ENCODE measurements around the gene ADAMTSL3. TPM values are rescaled to one million over a fixed set of nuclear protein-coding genes. Genes with fewer than 3 reads are reported as not detected.

Gene ADAMTSL3
- total and polyA plus RNA-seq, 8 donors: 10.5 to 27.6 (median 17.4) TPM

DNA sequence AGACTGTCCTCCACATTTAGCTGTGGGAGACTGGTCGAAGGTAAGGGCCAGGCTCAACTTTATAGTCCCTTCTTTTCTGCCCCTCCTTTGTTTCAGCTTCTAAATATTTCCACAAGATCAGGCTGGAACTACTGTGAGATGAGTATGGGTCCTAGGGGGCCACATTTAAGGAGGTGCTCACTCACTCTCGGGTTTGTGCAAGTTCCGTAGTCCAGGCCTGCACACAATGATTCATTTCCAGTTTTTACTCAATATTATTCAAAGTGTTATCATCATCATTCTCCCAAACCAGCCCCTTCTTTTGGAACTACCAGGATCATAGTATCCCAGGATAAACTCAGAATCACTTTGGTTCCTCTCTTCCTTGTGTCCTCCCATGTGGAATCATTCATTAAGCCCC is 289.1 kb downstream of the ADAMTSL3 start:
- TF ChIP-seq, protein P1, sequence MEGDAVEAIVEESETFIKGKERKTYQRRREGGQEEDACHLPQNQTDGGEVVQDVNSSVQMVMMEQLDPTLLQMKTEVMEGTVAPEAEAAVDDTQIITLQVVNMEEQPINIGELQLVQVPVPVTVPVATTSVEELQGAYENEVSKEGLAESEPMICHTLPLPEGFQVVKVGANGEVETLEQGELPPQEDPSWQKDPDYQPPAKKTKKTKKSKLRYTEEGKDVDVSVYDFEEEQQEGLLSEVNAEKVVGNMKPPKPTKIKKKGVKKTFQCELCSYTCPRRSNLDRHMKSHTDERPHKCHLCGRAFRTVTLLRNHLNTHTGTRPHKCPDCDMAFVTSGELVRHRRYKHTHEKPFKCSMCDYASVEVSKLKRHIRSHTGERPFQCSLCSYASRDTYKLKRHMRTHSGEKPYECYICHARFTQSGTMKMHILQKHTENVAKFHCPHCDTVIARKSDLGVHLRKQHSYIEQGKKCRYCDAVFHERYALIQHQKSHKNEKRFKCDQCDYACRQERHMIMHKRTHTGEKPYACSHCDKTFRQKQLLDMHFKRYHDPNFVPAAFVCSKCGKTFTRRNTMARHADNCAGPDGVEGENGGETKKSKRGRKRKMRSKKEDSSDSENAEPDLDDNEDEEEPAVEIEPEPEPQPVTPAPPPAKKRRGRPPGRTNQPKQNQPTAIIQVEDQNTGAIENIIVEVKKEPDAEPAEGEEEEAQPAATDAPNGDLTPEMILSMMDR (IDR thresholded peaks at IDR 0.05): no peak
- Histone ChIP-seq H3K36me3 (no peaks in the 10 kb centered on the region), H3K4me3 (no peak overlapping the region), H3K27me3 (no peaks in the 10 kb centered on the region), H3K27ac (no peak overlapping the region), H3K4me1 (no peaks in the 10 kb centered on the region), H3K9me3 (no peaks in the 10 kb centered on the region)
- no peak for ATAC-seq
- intact Hi-C loops (cut with DNase I): no loop called here
- no peak for DNase-seq

DNA sequence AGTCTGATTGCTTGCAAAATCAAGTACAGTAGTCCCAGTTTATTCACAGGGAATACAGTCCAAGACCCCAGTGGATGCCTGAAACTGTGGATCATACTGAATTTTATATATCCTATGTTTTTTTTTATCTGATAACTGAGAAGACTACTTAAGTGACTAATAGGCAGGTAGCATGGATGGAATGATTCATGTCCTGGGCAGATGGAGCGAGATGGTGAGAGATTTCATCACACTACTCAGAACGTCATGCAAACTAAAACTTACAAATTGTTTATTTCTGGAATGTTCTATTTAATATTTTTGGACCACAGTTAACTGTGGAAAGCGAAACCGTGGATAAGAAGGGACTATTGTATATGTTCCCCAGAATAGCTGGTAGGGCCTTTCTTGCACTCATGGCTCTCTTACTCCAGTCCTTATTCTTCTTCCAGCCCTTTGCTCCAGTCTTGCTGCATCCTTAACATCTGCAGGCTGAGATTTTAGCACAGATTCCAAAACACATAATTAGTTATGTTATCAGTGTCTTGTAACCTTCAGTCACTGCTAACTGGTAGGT is 290.0 kb downstream of the ADAMTSL3 start:
- H3K36me3 ChIP-seq: no peaks in the 10 kb centered on the region
- H3K4me1 ChIP-seq: no peaks in the 10 kb centered on the region
- no peak overlapping the region for H3K4me3 ChIP-seq
- no peaks in the 10 kb centered on the region for H3K9me3 ChIP-seq
- intact Hi-C loops (cut with DNase I): no loop called here
- TF ChIP-seq, protein P1 (IDR thresholded peaks at IDR 0.05): no peak
- no peak for DNase-seq
- ATAC-seq: no peak
- H3K27ac ChIP-seq: no peak overlapping the region
- no peaks in the 10 kb centered on the region for H3K27me3 ChIP-seq

DNA sequence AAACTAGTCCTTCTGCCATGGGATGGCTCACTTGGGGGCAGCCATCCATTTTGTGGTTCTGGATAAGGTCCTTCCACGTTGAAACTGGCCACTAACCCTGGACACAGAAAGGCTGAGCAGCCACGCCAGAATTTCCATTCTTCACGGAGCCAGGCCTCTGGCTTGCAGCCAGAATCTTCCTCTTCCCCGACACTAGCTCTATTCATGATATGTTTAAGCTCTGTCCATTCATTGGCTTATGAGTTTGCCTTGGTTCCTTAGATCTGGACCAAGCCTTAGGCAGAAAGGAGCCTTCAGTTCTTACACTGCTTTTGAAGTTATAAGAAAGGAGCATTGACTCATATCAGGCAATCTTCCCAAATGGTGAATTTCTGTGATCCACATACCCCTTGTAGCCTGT is 293.2 kb downstream of the ADAMTSL3 start:
- DNase-seq: no peak
- ATAC-seq: no peak
- TF ChIP-seq, protein P1 (IDR thresholded peaks at IDR 0.05): no peak
- no peak overlapping the region for H3K4me3 ChIP-seq
- no peak overlapping the region for H3K27ac ChIP-seq
- no peaks in the 10 kb centered on the region for H3K4me1 ChIP-seq
- intact Hi-C loops (cut with DNase I): no loop called here
- no peaks in the 10 kb centered on the region for H3K9me3 ChIP-seq
- H3K36me3 ChIP-seq: no peaks in the 10 kb centered on the region
- no peaks in the 10 kb centered on the region for H3K27me3 ChIP-seq

DNA sequence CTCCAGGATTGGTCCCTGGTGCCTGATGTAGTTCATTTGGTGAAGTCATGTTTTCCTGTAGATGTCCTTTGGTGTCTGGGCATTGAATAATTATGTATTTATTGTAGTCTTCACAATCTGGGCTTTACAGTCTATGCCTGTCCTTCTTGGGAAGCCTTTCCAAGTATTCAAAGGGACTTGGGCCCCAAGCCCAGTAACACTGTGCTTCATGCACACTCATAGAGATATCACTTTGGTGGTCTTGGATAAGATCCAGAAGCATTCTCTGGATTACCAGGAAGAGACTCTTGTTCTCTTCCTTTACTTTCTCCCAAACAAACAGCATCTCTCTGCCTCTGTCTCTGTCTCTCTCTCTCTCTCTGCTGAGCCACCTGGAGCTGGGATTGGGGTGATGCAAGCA is 300.6 kb downstream of the ADAMTSL3 start:
- no peaks in the 10 kb centered on the region for H3K4me1 ChIP-seq
- no peaks in the 10 kb centered on the region for H3K9me3 ChIP-seq
- intact Hi-C loops (cut with DNase I): no loop called here
- ATAC-seq (no peak), DNase-seq (peak in 2 of 4 donors; percentile 13 to 49)
- no peak overlapping the region for H3K27ac ChIP-seq
- H3K27me3 ChIP-seq: no peaks in the 10 kb centered on the region
- H3K36me3 ChIP-seq: no peaks in the 10 kb centered on the region
- no peak overlapping the region for H3K4me3 ChIP-seq
- TF ChIP-seq, protein P1 (IDR thresholded peaks at IDR 0.05): no peak

DNA sequence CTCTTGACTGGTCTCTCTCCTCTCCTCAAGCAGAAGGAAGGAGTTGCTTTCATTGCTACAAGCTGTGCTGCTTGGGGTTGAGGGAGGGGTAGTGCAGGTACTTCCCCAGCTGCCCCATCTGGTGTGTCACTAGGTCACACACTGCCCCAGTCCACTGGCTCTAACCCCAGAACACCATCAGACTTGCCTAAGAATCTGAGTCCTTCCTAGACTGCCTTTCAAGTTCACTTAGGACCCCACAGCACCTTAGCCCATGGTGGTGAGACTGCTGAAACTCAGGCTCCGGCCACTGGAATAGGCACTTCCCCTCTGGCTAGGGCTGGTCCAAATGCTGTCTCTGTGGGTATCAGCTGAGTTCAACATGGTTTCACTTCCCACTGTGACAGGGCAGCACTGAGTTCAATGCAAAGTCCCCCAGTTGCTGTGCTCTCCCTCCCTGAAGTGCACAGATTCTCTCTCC is 301.9 kb downstream of the ADAMTSL3 start:
- ATAC-seq (no peak), DNase-seq (no peak)
- Histone ChIP-seq H3K27ac (no peak overlapping the region), H3K4me3 (no peak overlapping the region), H3K9me3 (no peaks in the 10 kb centered on the region), H3K36me3 (no peaks in the 10 kb centered on the region), H3K27me3 (no peaks in the 10 kb centered on the region), H3K4me1 (no peaks in the 10 kb centered on the region)
- TF ChIP-seq, protein P1 (IDR thresholded peaks at IDR 0.05): no peak
- intact Hi-C loops (cut with DNase I): no loop called here
